ENCODE measurements around the gene FALEC. TPM values are rescaled to one million over a fixed set of nuclear protein-coding genes. Genes with fewer than 3 reads are reported as not detected.

Gene FALEC
- total RNA-seq, 2 experiments from 2014 or later: not detected

GRCh38 chr1:150550222-150551050 is 34.9 kb downstream of the FALEC start:
- Histone ChIP-seq H3K4me1 (ENCODE audit: insufficient read depth, low read length) (peaks cover 39% of the 10 kb centered on the region), H3K27me3 (ENCODE audit: control insufficient read depth in 1 of 2, insufficient read depth in 2 of 2, low read length in 2 of 2) (peaks cover 10 to 12% of the 10 kb centered on the region in 2 experiments), H3K36me3 (ENCODE audit: insufficient read depth, low read length) (no peaks in the 10 kb centered on the region), H3K4me3 (ENCODE audit: low read length) (no peak overlapping the region), H3K27ac (ENCODE audit: low read depth in 1 of 2, low read length in 2 of 2) (no peak overlapping the region), H3K9me3 (ENCODE audit: control insufficient read depth in 1 of 2, insufficient read depth in 1 of 2, low read length in 2 of 2) (no peaks in the 10 kb centered on the region)
- DNase-seq (no peak), ATAC-seq (ENCODE audit: poor library complexity) (no peak)
- intact Hi-C loops (cut with DNase I, micrococcal nuclease): no loop called here
- no peaks in the 10 kb centered on the region for H3K36me3 Mint-ChIP-seq (ENCODE audit: low read depth)
- CTCF ChIA-PET: interaction anchor here (0.6 to 2.3 kb wide), 3 partner anchors 9 to 68 kb away, joined by 4 to 8 read pairs (median 7); no protein-coding TSS in a partner anchor
- POLR2A ChIA-PET: interaction anchor here (0.9 to 2.2 kb wide), 6 partner anchors 10 to 79 kb away, joined by 3 to 11 read pairs (median 7); partner anchors contain the start of genes ENSA and MCL1
- peaks cover 31% of the 10 kb centered on the region for H3K27me3 Mint-ChIP-seq
- H3K9me3 Mint-ChIP-seq: no peaks in the 10 kb centered on the region
- TF ChIP-seq CTCF (IDR thresholded peaks at IDR 0.05): no peak
- peak overlapping the region; percentile 60 for H3K4me3 Mint-ChIP-seq
- peaks cover 23% of the 10 kb centered on the region for H3K4me1 Mint-ChIP-seq (ENCODE audit: low read depth)
- H3K27ac Mint-ChIP-seq: no peak overlapping the region

- Mint-ChIP-seq H3K36me3 (ENCODE audit: low read depth) (peaks cover 4% of the 10 kb centered on the region), H3K4me1 (ENCODE audit: low read depth) (peaks cover 23% of the 10 kb centered on the region), H3K27me3 (peaks cover 27% of the 10 kb centered on the region), H3K4me3 (peak overlapping the region; percentile 60), H3K9me3 (no peaks in the 10 kb centered on the region), H3K27ac (no peak overlapping the region)
- no peak for TF ChIP-seq CTCF (IDR thresholded peaks at IDR 0.05)
- peaks cover 41% of the 10 kb centered on the region for H3K4me1 ChIP-seq (ENCODE audit: insufficient read depth, low read length)
- intact Hi-C loops (cut with DNase I, micrococcal nuclease): no loop called here
- peaks cover 3% of the 10 kb centered on the region for H3K36me3 ChIP-seq (ENCODE audit: insufficient read depth, low read length)
- no peak overlapping the region for H3K27ac ChIP-seq (ENCODE audit: low read depth in 1 of 2, low read length in 2 of 2)
- CTCF ChIA-PET: interaction anchor here (0.6 to 2.3 kb wide), 4 partner anchors 8 to 225 kb away, joined by 3 to 8 read pairs (median 6); no protein-coding TSS in a partner anchor
- POLR2A ChIA-PET: interaction anchor here (0.6 to 1.8 kb wide), 7 partner anchors 10 to 78 kb away, joined by 3 to 10 read pairs (median 4); partner anchors contain the start of genes ENSA and MCL1
- H3K4me3 ChIP-seq (ENCODE audit: low read length): no peak overlapping the region
- H3K9me3 ChIP-seq (ENCODE audit: control insufficient read depth in 1 of 2, insufficient read depth in 1 of 2, low read length in 2 of 2): no peaks in the 10 kb centered on the region
- peaks cover 8 to 10% of the 10 kb centered on the region in 2 experiments for H3K27me3 ChIP-seq (ENCODE audit: control insufficient read depth in 1 of 2, insufficient read depth in 2 of 2, low read length in 2 of 2)
- peak in 1 of 14 experiments; percentile 51 for DNase-seq
- ATAC-seq (ENCODE audit: poor library complexity): peak; percentile 41
These were observed 35.7 kb downstream of the FALEC start for GRCh38 chr1:150551051-150551783.

GRCh38 chr1:150551784-150552127 is 36.2 kb downstream of the FALEC start:
- DNase-seq (no peak), ATAC-seq (ENCODE audit: poor library complexity) (no peak)
- POLR2A ChIA-PET: interaction anchor here (0.6 to 1.8 kb wide), 6 partner anchors 9 to 78 kb away, joined by 3 to 10 read pairs (median 4); partner anchors contain the start of genes ENSA and MCL1
- Mint-ChIP-seq H3K9me3 (no peaks in the 10 kb centered on the region), H3K27ac (no peak overlapping the region), H3K36me3 (ENCODE audit: low read depth) (peaks cover 4% of the 10 kb centered on the region), H3K4me3 (no peak overlapping the region), H3K27me3 (peaks cover 22% of the 10 kb centered on the region), H3K4me1 (ENCODE audit: low read depth) (peaks cover 23% of the 10 kb centered on the region)
- Histone ChIP-seq H3K27ac (ENCODE audit: low read depth in 1 of 2, low read length in 2 of 2) (no peak overlapping the region), H3K4me3 (ENCODE audit: low read length) (no peak overlapping the region), H3K9me3 (ENCODE audit: control insufficient read depth in 1 of 2, insufficient read depth in 1 of 2, low read length in 2 of 2) (no peaks in the 10 kb centered on the region), H3K27me3 (ENCODE audit: control insufficient read depth in 1 of 2, insufficient read depth in 2 of 2, low read length in 2 of 2) (peaks cover 7 to 8% of the 10 kb centered on the region in 2 experiments), H3K36me3 (ENCODE audit: insufficient read depth, low read length) (peaks cover 3% of the 10 kb centered on the region), H3K4me1 (ENCODE audit: insufficient read depth, low read length) (peaks cover 41% of the 10 kb centered on the region)
- CTCF ChIA-PET: interaction anchor here (0.7 to 2.3 kb wide), 4 partner anchors 8 to 225 kb away, joined by 3 to 8 read pairs (median 5); no protein-coding TSS in a partner anchor
- no peak for TF ChIP-seq CTCF (IDR thresholded peaks at IDR 0.05)
- intact Hi-C loops (cut with DNase I, micrococcal nuclease): no loop called here
